Activated T-cell treated with anti-CD3 and anti-CD28 coated beads, Interleukin-2, amount 50 U/mL, for 72 hours (primary cell): ENCODE measurements around the gene MEGF11. TPM values are rescaled to one million over a fixed set of nuclear protein-coding genes. Genes with fewer than 3 reads are reported as not detected.
A peak's percentile ranks its signal among the peaks of the same experiment; 100 is the strongest.

Experiments used
- ATAC-seq, 2 donors: fragments of 150-1000 bp; cut with Tn5 transposase; replicated peaks in 1 of 2; 2 replicates each; pipeline ENCODE4 v1.10.0; 2021; ENCODE audit warnings: moderate library complexity in 2 of 2, mild to moderate bottlenecking in 1 of 2
- DNase-seq, 2 donors: peaks; one replicate each; pipeline ENCODE4 v3.0.0; 2021 to 2022; ENCODE audit warnings: mixed read lengths in 1 of 2
- H3K27ac Mint-ChIP-seq: one replicate; pipeline ENCODE4 v1.8.0; 2022; ENCODE audit warnings: mild to moderate bottlenecking, moderate library complexity, mixed read lengths
- H3K27me3 Mint-ChIP-seq: one replicate; pipeline ENCODE4 v1.8.0; 2022; ENCODE audit warnings: low read depth, mixed read lengths
- H3K36me3 Mint-ChIP-seq, 2 donors: one replicate each; pipeline ENCODE4 v1.8.0; 2022; ENCODE audit warnings: mixed read lengths in 2 of 2, mild to moderate bottlenecking in 1 of 2; ENCODE audit not compliant: insufficient read depth in 2 of 2
- H3K4me1 Mint-ChIP-seq: one replicate; pipeline ENCODE4 v1.8.0; 2022; ENCODE audit warnings: low read depth, mixed read lengths
- H3K4me3 Mint-ChIP-seq, 2 donors: one replicate each; pipeline ENCODE4 v1.8.0; 2022; ENCODE audit warnings: mild to moderate bottlenecking in 2 of 2, mixed read lengths in 2 of 2, moderate library complexity in 2 of 2
- H3K9me3 Mint-ChIP-seq, 2 donors: one replicate each; pipeline ENCODE4 v1.8.0; 2022; ENCODE audit warnings: mixed read lengths in 2 of 2
- total RNA-seq, 2 donors: library from RNA; stranded (reverse); gene quantifications; one replicate each; pipeline ENCODE4 v1.2.3, GENCODE V29; 2022

MEGF11 gene
- total RNA-seq, 2 donors from 2014 or later: not detected

- Mint-ChIP-seq H3K9me3 (no peaks in the 10 kb centered on the region), H3K36me3 (no peaks in the 10 kb centered on the region), H3K27me3 (peaks cover 8% of the 10 kb centered on the region), H3K4me3 (no peak overlapping the region), H3K4me1 (no peaks in the 10 kb centered on the region), H3K27ac (no peak overlapping the region)
- ATAC-seq (no peak), DNase-seq (no peak)
Measured at GRCh38 chr15:66096688-66097058, 156.9 kb downstream of the MEGF11 start.

- no peak for ATAC-seq
Measured at GRCh38 chr15:66095871-66096687, 157.5 kb downstream of the MEGF11 start.

GRCh38 chr15:66094331-66094730, 159.2 kb downstream of the MEGF11 start:
- H3K4me3 Mint-ChIP-seq: no peak overlapping the region
- no peak for DNase-seq
- no peaks in the 10 kb centered on the region for H3K4me1 Mint-ChIP-seq
- H3K27ac Mint-ChIP-seq: no peak overlapping the region
- no peaks in the 10 kb centered on the region for H3K36me3 Mint-ChIP-seq
- no peak for ATAC-seq
- no peaks in the 10 kb centered on the region for H3K9me3 Mint-ChIP-seq
- peaks cover 8% of the 10 kb centered on the region for H3K27me3 Mint-ChIP-seq

More at GRCh38 chr15:66095871-66096687, 157.5 kb downstream of the MEGF11 start:
- no peak overlapping the region for H3K27ac Mint-ChIP-seq
- no peak for DNase-seq
- H3K4me3 Mint-ChIP-seq: no peak overlapping the region
- no peaks in the 10 kb centered on the region for H3K36me3 Mint-ChIP-seq
- peaks cover 8% of the 10 kb centered on the region for H3K27me3 Mint-ChIP-seq
- no peaks in the 10 kb centered on the region for H3K4me1 Mint-ChIP-seq
- H3K9me3 Mint-ChIP-seq: no peaks in the 10 kb centered on the region

GRCh38 chr15:66092053-66093016, 161.2 kb downstream of the MEGF11 start:
- no peak for ATAC-seq
- Mint-ChIP-seq H3K4me1 (no peaks in the 10 kb centered on the region), H3K4me3 (no peak overlapping the region), H3K27me3 (peaks cover 8% of the 10 kb centered on the region), H3K27ac (no peak overlapping the region), H3K9me3 (no peaks in the 10 kb centered on the region), H3K36me3 (no peaks in the 10 kb centered on the region)
- no peak for DNase-seq

DNA sequence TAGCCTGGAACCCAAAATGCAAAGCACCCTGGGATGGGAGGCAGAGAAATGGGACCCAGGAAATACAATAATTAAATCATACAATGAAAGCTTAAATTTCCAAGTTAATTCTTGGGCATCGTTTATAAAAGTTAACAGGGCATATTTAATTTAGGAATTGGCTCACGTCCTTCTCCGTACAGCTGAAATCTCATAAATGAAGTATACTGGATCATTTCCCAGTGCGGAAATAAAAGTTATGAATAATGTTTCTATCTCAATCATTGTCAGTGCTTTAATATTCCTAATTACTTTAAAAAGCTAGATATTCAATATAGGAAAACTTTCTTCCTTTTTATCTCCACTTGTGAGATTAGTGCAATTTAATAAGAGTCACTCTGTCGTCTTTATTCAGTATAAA, 164.0 kb downstream of the MEGF11 start:
- Mint-ChIP-seq H3K9me3 (peaks cover 0 to under 1% of the 10 kb centered on the region in 2 donors), H3K4me1 (no peaks in the 10 kb centered on the region), H3K4me3 (no peak overlapping the region), H3K36me3 (peaks cover 0 to under 1% of the 10 kb centered on the region in 2 donors), H3K27me3 (no peaks in the 10 kb centered on the region), H3K27ac (no peak overlapping the region)
- ATAC-seq (no peak), DNase-seq (no peak)

DNA sequence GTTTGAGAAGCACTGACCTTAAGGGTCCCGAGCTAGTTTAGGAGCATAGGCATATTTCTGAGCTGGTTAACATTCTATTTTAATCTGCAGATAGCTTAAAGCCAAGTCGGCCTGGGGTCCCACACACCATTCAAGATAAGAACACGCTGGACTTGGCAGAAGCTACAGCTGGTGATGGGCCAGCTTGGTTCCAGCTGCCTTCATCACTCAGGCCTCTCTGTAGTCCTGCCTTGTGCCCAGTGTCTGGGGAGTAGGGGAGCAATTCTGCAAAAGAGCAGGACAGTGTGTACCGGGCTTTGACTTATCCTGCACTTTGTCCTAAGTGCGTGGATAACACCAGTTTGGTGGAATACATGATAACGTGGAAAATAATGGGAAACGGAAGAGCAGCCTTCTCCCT, 164.5 kb downstream of the MEGF11 start:
- Mint-ChIP-seq H3K9me3 (peaks cover 0 to 3% of the 10 kb centered on the region in 2 donors), H3K4me3 (no peak overlapping the region), H3K4me1 (no peaks in the 10 kb centered on the region), H3K36me3 (peaks cover 0 to 4% of the 10 kb centered on the region in 2 donors), H3K27me3 (no peaks in the 10 kb centered on the region), H3K27ac (no peak overlapping the region)
- ATAC-seq (no peak), DNase-seq (no peak)

DNA sequence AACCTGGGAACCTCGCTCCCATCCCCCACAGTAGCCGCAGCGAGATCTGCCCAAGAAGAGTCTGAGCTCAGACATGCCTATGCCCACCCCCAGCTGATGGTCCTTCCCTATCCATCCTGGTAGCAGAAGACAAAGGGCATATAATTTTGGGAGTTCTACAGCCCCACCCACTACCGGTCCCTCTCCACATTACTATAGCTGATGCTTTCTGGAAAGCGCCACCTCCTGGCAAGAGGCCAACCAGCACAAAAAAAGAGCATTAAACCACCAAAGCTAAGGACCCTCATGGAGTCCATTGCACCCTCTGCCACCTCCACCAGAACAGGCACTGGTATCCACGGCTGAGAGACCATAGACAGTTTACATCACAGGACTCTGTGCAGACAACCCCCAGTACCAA, 168.4 kb downstream of the MEGF11 start:
- Mint-ChIP-seq H3K4me3 (no peak overlapping the region), H3K9me3 (peaks cover 0 to 3% of the 10 kb centered on the region in 2 donors), H3K36me3 (peaks cover 0 to 4% of the 10 kb centered on the region in 2 donors), H3K4me1 (no peaks in the 10 kb centered on the region), H3K27ac (no peak overlapping the region), H3K27me3 (no peaks in the 10 kb centered on the region)
- ATAC-seq (no peak), DNase-seq (peak; percentile 4 to 26)

GRCh38 chr15:66084704-66085103, 168.8 kb downstream of the MEGF11 start:
- Mint-ChIP-seq H3K4me1 (no peaks in the 10 kb centered on the region), H3K36me3 (peaks cover 0 to 4% of the 10 kb centered on the region in 2 donors)

GRCh38 chr15:66080717-66081398, 172.7 kb downstream of the MEGF11 start:
- Mint-ChIP-seq H3K9me3 (peaks cover 0 to 3% of the 10 kb centered on the region in 2 donors), H3K27ac (no peak overlapping the region), H3K4me1 (no peaks in the 10 kb centered on the region), H3K4me3 (no peak overlapping the region), H3K36me3 (peaks cover 0 to 4% of the 10 kb centered on the region in 2 donors), H3K27me3 (peaks cover 8% of the 10 kb centered on the region)
- DNase-seq (no peak), ATAC-seq (no peak)

More at GRCh38 chr15:66084704-66085103, 168.8 kb downstream of the MEGF11 start:
- H3K9me3 Mint-ChIP-seq: peaks cover 0 to 3% of the 10 kb centered on the region in 2 donors
- no peaks in the 10 kb centered on the region for H3K27me3 Mint-ChIP-seq
- ATAC-seq (no peak), DNase-seq (no peak)
- H3K27ac Mint-ChIP-seq: no peak overlapping the region
- H3K4me3 Mint-ChIP-seq: no peak overlapping the region

- no peaks in the 10 kb centered on the region for H3K4me1 Mint-ChIP-seq
- no peak overlapping the region for H3K4me3 Mint-ChIP-seq
- no peaks in the 10 kb centered on the region for H3K36me3 Mint-ChIP-seq
- H3K27me3 Mint-ChIP-seq: peaks cover 8% of the 10 kb centered on the region
- no peak for DNase-seq
- H3K27ac Mint-ChIP-seq: no peak overlapping the region
- ATAC-seq: no peak
- no peaks in the 10 kb centered on the region for H3K9me3 Mint-ChIP-seq
Measured at GRCh38 chr15:66078929-66079275, 174.6 kb downstream of the MEGF11 start.

GRCh38 chr15:66078196-66078928, 175.2 kb downstream of the MEGF11 start:
- H3K9me3 Mint-ChIP-seq: no peaks in the 10 kb centered on the region
- H3K4me3 Mint-ChIP-seq: no peak overlapping the region
- H3K27me3 Mint-ChIP-seq: peaks cover 8% of the 10 kb centered on the region
- DNase-seq (no peak), ATAC-seq (no peak)
- H3K27ac Mint-ChIP-seq: no peak overlapping the region
- H3K36me3 Mint-ChIP-seq: no peaks in the 10 kb centered on the region
- no peaks in the 10 kb centered on the region for H3K4me1 Mint-ChIP-seq

- ATAC-seq (no peak), DNase-seq (no peak)
- Mint-ChIP-seq H3K27me3 (peaks cover 8% of the 10 kb centered on the region), H3K4me1 (no peaks in the 10 kb centered on the region), H3K9me3 (no peaks in the 10 kb centered on the region), H3K27ac (no peak overlapping the region), H3K36me3 (no peaks in the 10 kb centered on the region), H3K4me3 (no peak overlapping the region)
Measured at GRCh38 chr15:66077320-66077663, 176.3 kb downstream of the MEGF11 start.
